Adrenal gland (tissue), 12 donors: ENCODE measurements around the gene ZP1. TPM values are rescaled to one million over a fixed set of nuclear protein-coding genes. Genes with fewer than 3 reads are reported as not detected.

ENCODE experiments used
- DNase-seq, 7 donors: peaks; one replicate each; pipeline ENCODE4 v3.0.0-alpha.2; 2019 to 2020
- H3K27ac ChIP-seq, 5 donors: fragments of 200-600 bp; sonication (generic) in 4 of 5; 1 replicate in 3 of 5; 2 replicates in 2 of 5; pipeline versions ENCODE4 v1.5.1 to v1.8.0; 2016 to 2020; ENCODE audit warnings: mild to moderate bottlenecking in 1 of 5
- H3K27me3 ChIP-seq: fragments of 200-600 bp; 2 replicates; pipeline ENCODE4 v1.8.0; 2021
- H3K36me3 ChIP-seq, 2 donors: fragments of 200-600 bp; replicated peaks in 1 of 2; 1 replicate in 1 of 2; 2 replicates in 1 of 2; pipeline versions ENCODE4 v1.5.1 to v1.8.0; 2018 to 2022
- H3K4me1 ChIP-seq, 2 donors: fragments of 200-600 bp; replicated peaks in 1 of 2; 1 replicate in 1 of 2; 2 replicates in 1 of 2; pipeline versions ENCODE4 v1.5.1 to v1.8.0; 2018 to 2021
- H3K4me3 ChIP-seq, 4 donors: fragments of 200-600 bp; sonication (generic) in 3 of 4; one replicate each; pipeline ENCODE4 v1.5.1; 2016 to 2018
- H3K9me3 ChIP-seq, 3 donors: fragments of 200-600 bp; sonication (generic) in 1 of 3; replicated peaks in 1 of 3; 1 replicate in 2 of 3; 2 replicates in 1 of 3; pipeline versions ENCODE4 v1.5.1 to v1.8.0; 2016 to 2021
- CTCF ChIP-seq, 6 experiments: fragments of 450-650 bp in 4 of 6; fragments of 200-600 bp in 2 of 6; sonication (generic) in 1 of 6; IDR thresholded peaks; 1 replicate in 5 of 6; 2 replicates in 1 of 6; pipeline versions ENCODE4 v1.5.1 to v1.8.0; 2016 to 2021; ENCODE audit warnings: antibody characterized with exemption in 6 of 6, mild to moderate bottlenecking in 2 of 6, moderate library complexity in 1 of 6
- POLR2A ChIP-seq, 2 donors: fragments of 450-650 bp; IDR thresholded peaks; one replicate each; pipeline ENCODE4 v1.6.1; 2017; ENCODE audit warnings: antibody characterized with exemption in 2 of 2, mild to moderate bottlenecking in 2 of 2, moderate library complexity in 1 of 2
- WGBS, 4 donors: extraction: QIAGEN DNeasy Blood & Tissue Kit in 2 of 4; methylation state at CpG; one replicate each; pipeline versions ENCODE4 v1.1.5 to v1.1.7; 2013 to 2017; 5-methylcytosine and 5-hydroxymethylcytosine counted together
- intact Hi-C, 2 donors: fragments of 100-400 bp; cut with DNase I; formaldehyde crosslinking; loops; one replicate each; pipeline versions ENCODE4 v1.14.1 to v1.15.0; 2022 to 2023
- polyA plus RNA-seq, 3 donors: library from polyadenylated mRNA; stranded (reverse); fragments of 200-250 nt in 2 of 3; fragments of 350-450 nt in 1 of 3; fragmentation: Illumina TruSeq in 1 of 3; extraction: RNeasy Lipid Tissue Mini Kit (QIAGEN cat#74804) in 1 of 3; gene quantifications; one replicate each; pipeline ENCODE4 v1.2.3, GENCODE V29; 2013 to 2014
- total RNA-seq, 9 donors: library from RNA; depleted of rRNA in 4 of 9; stranded (reverse); fragments of >200 nt in 4 of 9; fragments of 120-200 nt in 1 of 9; fragmentation: NEBNext Ultra II Directional in 1 of 9; extraction: Animal tissue kit (Norgen Biotek cat#: 25700) in 1 of 9; gene quantifications; one replicate each; pipeline versions ENCODE4 v1.1.0 to v1.2.4, GENCODE V29; 2013 to 2023
- donor health status: healthy with polysubstance abuse.
- donor health status: Bipolar disorder and iron deficiency.
- donor health status: DM: yes; HTN: yes; CAD: no.
- donor health status: DM: no; HTN: no; CAD: no.
- donor health status: DM: no; HTN: no; CAD: no.
- donor health status: DM: yes; HTN: yes; CAD: no.

The ZP1 gene
- total and polyA plus RNA-seq, 12 donors: 0.24 to 6.3 (median 0.71) TPM; not detected in 2

DNA sequence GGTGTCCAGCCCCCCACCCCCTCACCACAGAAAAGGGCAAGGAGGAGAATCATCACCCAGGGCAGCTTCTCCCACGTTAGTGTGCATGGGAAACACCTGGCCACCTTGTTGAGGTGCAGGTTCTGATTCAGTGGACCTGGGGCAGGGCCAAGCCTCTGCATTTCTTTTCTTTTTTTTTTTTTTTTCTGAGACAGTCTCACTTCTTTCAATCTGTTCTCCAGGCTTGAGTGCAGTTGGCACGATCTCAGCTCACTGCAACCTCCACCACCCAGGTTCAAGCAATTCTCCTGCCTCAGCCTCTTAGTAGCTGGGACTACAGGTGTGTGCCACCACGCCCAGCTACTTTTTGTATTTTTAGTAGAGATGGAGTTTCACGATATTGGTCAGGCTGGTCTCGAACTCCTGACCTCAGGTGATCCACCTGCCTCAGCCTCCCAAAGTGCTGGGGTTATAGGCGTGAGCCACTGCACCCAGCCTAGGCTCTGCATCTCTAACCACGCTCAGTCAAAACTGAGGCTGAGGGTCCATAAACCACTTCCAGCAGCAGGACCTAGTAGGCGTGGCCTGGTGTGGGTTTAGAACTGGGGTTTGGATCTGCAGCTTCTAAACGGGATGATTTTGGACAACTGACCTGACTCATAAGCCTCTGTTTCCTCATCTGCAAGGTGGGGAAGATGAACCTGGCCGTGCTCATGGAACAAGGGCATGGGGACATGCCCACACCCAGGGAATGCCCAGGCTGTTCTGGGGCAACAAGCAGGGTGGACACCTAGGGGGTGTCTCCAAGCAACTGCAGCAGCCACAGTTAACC is 734 bp downstream of the ZP1 start:
- no peaks in the 10 kb centered on the region for H3K36me3 ChIP-seq
- DNase-seq: peak in 1 of 7 donors; percentile 23
- TF ChIP-seq POLR2A (IDR thresholded peaks at IDR 0.05) (no peak), CTCF (IDR thresholded peaks at IDR 0.05) (no peak)
- H3K4me3 ChIP-seq: no peak overlapping the region
- H3K4me1 ChIP-seq: peaks cover 0 to 16% of the 10 kb centered on the region in 2 donors
- no peaks in the 10 kb centered on the region for H3K27me3 ChIP-seq
- 79 to 90% (median 87%) methylated on average over 9 to 10 of the region's 10 CpGs for WGBS, 4 donors
- intact Hi-C loops: no loop called here
- no peaks in the 10 kb centered on the region for H3K9me3 ChIP-seq
- H3K27ac ChIP-seq: no peak overlapping the region

DNA sequence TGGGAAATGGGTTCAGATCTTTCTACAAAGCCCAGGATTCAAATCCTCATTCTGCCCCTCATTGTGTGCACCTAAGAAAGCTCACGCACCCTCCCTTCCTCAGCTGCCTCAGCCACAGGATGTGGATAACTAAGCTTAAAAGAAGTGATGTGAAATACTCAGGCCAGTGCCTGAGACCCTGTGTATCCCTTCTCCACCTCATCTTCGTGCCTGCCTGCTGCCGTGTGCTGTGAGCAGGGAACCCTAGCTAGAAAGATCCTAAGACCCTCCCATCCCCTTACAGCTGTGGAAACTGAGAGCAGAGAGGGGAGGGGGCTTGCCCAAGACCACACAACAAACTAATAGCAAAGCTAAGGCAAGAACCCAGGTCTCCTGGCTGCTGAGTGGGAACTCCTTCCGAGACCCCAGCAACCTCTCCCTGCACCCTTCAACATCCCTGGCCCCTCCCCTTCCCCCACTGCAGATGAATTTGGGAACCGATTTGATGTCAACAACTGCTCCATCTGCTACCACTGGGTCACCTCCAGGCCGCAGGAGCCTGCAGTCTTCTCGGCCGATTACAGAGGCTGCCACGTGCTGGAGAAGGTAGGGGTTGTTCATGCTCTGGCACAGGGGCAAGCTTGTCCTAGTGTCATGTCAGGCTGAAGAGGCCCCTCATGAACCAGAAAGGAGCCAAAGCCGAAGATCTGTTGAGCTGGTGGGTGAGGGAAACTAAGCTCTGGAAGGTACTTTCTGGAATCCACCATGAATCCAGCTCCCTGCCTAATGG is 1.5 kb downstream of the ZP1 start:
- DNase-seq: peak in 2 of 7 donors; percentile 3 to 27
- no peak for TF ChIP-seq POLR2A (IDR thresholded peaks at IDR 0.05)
- no peak for TF ChIP-seq CTCF (IDR thresholded peaks at IDR 0.05)
- no peaks in the 10 kb centered on the region for H3K9me3 ChIP-seq
- H3K4me1 ChIP-seq: peaks cover 0 to 22% of the 10 kb centered on the region in 2 donors
- no peaks in the 10 kb centered on the region for H3K36me3 ChIP-seq
- WGBS, 4 donors: 73 to 88% (median 83%) methylated on average over 10 of the region's 10 CpGs
- intact Hi-C loops: no loop called here
- no peak overlapping the region for H3K4me3 ChIP-seq
- H3K27me3 ChIP-seq: no peaks in the 10 kb centered on the region
- no peak overlapping the region for H3K27ac ChIP-seq

- Histone ChIP-seq H3K4me3 (no peak overlapping the region), H3K36me3 (no peaks in the 10 kb centered on the region), H3K27ac (no peak overlapping the region), H3K27me3 (no peaks in the 10 kb centered on the region), H3K9me3 (no peaks in the 10 kb centered on the region), H3K4me1 (peaks cover 0 to 22% of the 10 kb centered on the region in 2 donors)
- peak in 2 of 7 donors; percentile 5 to 28 for DNase-seq
- WGBS, 4 donors: 87 to 96% (median 93%) methylated on average over 4 to 7 of the region's 7 CpGs
- intact Hi-C loops: no loop called here
- TF ChIP-seq CTCF (IDR thresholded peaks at IDR 0.05) (no peak), POLR2A (IDR thresholded peaks at IDR 0.05) (no peak)
Observed at GRCh38 chr11:60869451-60869825, 2.1 kb downstream of the ZP1 start.

DNA sequence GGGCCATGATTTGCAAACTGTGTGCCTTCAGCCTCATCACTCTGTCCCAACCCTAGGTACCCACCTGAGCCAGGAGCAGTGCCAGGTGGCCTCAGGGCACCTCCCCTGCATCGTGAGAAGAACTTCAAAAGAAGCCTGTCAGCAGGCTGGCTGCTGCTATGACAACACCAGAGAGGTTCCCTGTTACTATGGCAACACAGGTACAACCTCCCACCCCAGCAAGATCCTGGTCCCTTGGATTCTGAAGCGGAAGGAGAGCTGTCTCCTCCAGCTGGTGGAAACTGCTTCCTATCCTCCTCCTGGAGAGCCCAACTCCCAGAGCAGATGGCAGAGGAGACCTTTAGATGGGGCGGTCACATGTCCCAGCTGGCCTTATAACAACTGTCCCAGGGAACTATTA is 2.9 kb downstream of the ZP1 start:
- Histone ChIP-seq H3K4me3 (no peak overlapping the region), H3K4me1 (peaks cover 0 to 22% of the 10 kb centered on the region in 2 donors), H3K36me3 (no peaks in the 10 kb centered on the region), H3K27me3 (no peaks in the 10 kb centered on the region), H3K27ac (no peak overlapping the region), H3K9me3 (no peaks in the 10 kb centered on the region)
- peak in 1 of 7 donors; percentile 48 for DNase-seq
- TF ChIP-seq POLR2A (IDR thresholded peaks at IDR 0.05) (no peak), CTCF (IDR thresholded peaks at IDR 0.05) (no peak)
- 70 to 96% (median 77%) methylated on average over 2 to 3 of the region's 3 CpGs for WGBS, 4 donors
- intact Hi-C loops: no loop called here
